Measurements from ENCODE around the gene SLC25A41. TPM values are rescaled to one million over a fixed set of nuclear protein-coding genes. Genes with fewer than 3 reads are reported as not detected.
"Not testable (repeated sequence)": the region's sequence is repeated elsewhere in the genome, so short reads cannot be mapped to it uniquely, and the experiment has no call there.

Gene SLC25A41
- total RNA-seq, 1 donor from 2014 or later: not detected

DNA sequence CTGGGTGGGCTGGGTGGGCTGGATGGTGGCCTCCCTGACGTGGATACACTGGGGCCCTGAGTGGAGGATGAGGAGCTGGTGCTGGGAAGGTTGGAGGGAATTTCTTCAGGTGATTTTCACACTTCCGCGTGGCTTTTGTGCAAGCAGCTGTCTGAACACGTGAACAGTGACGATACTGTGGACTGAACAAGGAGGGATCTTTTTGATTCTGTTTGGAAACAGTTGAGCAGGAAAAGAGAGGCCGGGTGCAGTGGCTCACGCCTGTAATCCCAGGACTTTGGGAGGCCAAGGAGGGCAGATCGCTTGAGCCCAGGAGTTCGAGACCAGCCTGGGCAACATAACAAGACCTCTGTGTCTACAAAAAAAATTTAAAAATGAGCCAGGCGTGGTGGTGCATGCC lies 31.5 kb downstream of the SLC25A41 start:
- Histone ChIP-seq H3K36me3 (ENCODE audit: control insufficient read depth, insufficient read depth, low read length) (no peaks in the 10 kb centered on the region), H3K4me3 (ENCODE audit: low read depth, low read length) (no peak overlapping the region), H3K27me3 (ENCODE audit: control insufficient read depth, insufficient read depth, low read length) (no peaks in the 10 kb centered on the region)
- FAIRE-seq (no peak), DNase-seq (ENCODE audit: low read depth) (no peak)
- TF ChIP-seq, protein P1, sequence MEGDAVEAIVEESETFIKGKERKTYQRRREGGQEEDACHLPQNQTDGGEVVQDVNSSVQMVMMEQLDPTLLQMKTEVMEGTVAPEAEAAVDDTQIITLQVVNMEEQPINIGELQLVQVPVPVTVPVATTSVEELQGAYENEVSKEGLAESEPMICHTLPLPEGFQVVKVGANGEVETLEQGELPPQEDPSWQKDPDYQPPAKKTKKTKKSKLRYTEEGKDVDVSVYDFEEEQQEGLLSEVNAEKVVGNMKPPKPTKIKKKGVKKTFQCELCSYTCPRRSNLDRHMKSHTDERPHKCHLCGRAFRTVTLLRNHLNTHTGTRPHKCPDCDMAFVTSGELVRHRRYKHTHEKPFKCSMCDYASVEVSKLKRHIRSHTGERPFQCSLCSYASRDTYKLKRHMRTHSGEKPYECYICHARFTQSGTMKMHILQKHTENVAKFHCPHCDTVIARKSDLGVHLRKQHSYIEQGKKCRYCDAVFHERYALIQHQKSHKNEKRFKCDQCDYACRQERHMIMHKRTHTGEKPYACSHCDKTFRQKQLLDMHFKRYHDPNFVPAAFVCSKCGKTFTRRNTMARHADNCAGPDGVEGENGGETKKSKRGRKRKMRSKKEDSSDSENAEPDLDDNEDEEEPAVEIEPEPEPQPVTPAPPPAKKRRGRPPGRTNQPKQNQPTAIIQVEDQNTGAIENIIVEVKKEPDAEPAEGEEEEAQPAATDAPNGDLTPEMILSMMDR (IDR thresholded peaks at IDR 0.05; ENCODE audit: insufficient read depth, low read length, severe bottlenecking): no peak

DNA sequence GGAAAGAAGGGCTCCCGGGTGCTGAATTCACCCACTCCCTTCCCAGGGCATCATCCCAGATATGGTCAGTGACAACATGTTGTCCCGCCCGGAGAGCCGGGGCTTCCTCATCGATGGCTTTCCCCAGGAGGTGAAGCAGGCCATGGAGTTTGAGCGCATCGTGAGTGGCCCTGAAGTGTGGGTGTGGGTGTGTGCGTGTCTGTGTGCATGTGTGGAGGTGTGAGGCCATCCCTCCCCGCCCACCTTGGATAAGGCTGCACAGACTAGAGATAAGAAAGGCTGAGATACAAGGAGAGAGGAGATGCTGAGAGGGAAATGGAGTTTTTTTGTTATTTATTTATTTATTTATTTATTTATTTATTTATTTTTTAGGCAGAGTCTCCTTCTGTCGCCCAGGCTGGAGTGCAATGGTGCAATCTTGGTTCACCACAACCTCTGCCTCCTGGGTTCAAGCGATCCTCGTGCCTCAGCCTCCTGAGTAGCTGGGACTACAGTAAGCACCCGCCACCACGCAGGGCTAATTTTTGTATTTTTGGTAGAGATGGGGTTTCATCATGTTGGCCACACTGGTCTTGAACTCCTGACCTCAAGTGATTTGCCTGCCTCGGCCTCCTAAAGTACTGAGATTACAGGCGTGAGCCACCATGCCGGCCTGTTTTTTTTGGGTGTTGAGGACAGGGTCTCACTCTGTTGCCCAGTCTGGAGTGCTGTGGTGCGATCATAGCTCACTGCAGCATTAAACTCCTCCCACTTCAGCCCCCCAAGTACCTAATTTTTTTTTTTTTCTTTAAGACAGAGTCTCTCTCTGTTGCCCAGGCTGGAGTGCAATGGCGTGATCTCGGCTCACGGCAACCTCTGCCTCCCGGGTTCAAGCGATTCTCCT lies 33.3 kb downstream of the SLC25A41 start:
- not testable (repeated sequence) for H3K27me3 ChIP-seq (ENCODE audit: control insufficient read depth, insufficient read depth, low read length); FAIRE-seq; DNase-seq (ENCODE audit: low read depth); H3K4me3 ChIP-seq (ENCODE audit: low read depth, low read length); H3K36me3 ChIP-seq (ENCODE audit: control insufficient read depth, insufficient read depth, low read length)

DNA sequence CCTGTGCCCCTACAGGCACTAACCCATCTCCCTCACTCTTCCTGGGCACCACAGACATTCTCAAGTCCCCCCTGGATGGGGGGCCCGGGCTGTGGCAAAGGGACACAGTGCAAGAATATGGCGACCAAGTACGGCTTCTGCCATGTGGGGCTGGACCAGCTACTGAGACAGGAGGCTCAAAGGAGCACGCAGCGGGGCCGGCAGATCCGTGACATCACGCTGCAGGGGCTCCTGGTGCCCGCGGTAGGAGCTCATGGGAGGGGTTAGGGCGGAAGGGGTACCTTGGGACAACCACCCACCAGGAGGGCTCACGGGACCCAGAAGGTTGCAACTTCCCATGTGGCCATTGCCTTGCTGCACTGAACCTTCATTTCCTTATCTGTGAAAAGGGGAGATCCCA lies 37.3 kb downstream of the SLC25A41 start:
- DNase-seq (ENCODE audit: low read depth) (no peak), FAIRE-seq (no peak)
- H3K27me3 ChIP-seq (ENCODE audit: control insufficient read depth, insufficient read depth, low read length): no peaks in the 10 kb centered on the region
- TF ChIP-seq, protein P1 (IDR thresholded peaks at IDR 0.05; ENCODE audit: insufficient read depth, low read length, severe bottlenecking): no peak
- H3K36me3 ChIP-seq (ENCODE audit: control insufficient read depth, insufficient read depth, low read length): peaks cover 2% of the 10 kb centered on the region
- H3K4me3 ChIP-seq (ENCODE audit: low read depth, low read length): no peak overlapping the region

DNA sequence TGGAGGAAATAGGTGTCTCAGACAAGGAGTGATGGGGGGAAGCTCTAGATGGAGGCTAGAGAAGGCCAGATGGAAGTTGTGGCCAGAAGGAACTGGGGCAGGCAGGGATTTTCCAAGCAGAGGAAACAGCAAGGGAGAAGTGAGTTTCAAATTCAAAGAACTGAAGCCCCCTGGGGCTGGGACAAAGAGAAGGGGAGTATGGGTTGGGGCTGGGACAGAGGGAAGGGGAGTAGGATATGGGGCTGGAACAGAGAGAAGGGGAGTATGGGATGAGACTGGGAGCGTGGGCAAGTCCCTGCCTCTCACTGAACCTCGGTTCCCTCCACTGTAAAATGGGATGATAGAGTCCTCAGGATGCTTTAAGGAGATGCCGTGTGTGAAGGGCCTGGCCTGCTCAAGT lies 38.7 kb downstream of the SLC25A41 start:
- TF ChIP-seq, protein P1 (IDR thresholded peaks at IDR 0.05; ENCODE audit: insufficient read depth, low read length, severe bottlenecking): no peak
- Histone ChIP-seq H3K36me3 (ENCODE audit: control insufficient read depth, insufficient read depth, low read length) (peaks cover 4% of the 10 kb centered on the region), H3K4me3 (ENCODE audit: low read depth, low read length) (no peak overlapping the region), H3K27me3 (ENCODE audit: control insufficient read depth, insufficient read depth, low read length) (no peaks in the 10 kb centered on the region)
- FAIRE-seq: no peak
- DNase-seq (ENCODE audit: low read depth): no peak

DNA sequence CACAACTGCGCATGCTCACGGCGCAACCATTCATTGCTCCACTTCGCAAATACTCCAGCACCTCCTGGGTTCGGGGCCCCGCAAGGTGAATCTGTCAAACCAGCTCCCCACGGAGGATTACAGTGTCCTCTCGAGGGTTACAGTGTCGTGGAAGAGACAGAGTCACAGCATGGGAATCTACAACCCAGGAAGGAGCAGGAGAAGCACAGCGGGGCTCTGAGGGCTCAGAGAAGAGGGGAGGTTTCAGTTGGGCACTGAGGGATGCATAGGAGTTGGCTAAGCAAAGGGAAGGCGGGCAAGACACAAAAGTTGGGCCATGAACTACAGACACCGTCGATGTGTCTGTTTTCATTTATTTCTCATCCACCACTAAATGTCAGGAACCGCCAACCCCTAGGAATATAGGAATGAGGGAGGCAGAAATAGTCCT lies 39.6 kb downstream of the SLC25A41 start:
- Histone ChIP-seq H3K27me3 (ENCODE audit: control insufficient read depth, insufficient read depth, low read length) (no peaks in the 10 kb centered on the region), H3K36me3 (ENCODE audit: control insufficient read depth, insufficient read depth, low read length) (peaks cover 8% of the 10 kb centered on the region), H3K4me3 (ENCODE audit: low read depth, low read length) (peak overlapping the region; percentile 74)
- DNase-seq (ENCODE audit: low read depth) (no peak), FAIRE-seq (no peak)
- TF ChIP-seq, protein P1 (IDR thresholded peaks at IDR 0.05; ENCODE audit: insufficient read depth, low read length, severe bottlenecking): no peak

- DNase-seq (ENCODE audit: low read depth): peak; percentile 77
- no peak for FAIRE-seq
- TF ChIP-seq, protein P1 (IDR thresholded peaks at IDR 0.05; ENCODE audit: insufficient read depth, low read length, severe bottlenecking): peak; percentile 42
- no peaks in the 10 kb centered on the region for H3K27me3 ChIP-seq (ENCODE audit: control insufficient read depth, insufficient read depth, low read length)
- H3K4me3 ChIP-seq (ENCODE audit: low read depth, low read length): peak within 1 kb of the TSS; percentile 74
- peaks cover 13% of the 10 kb centered on the region for H3K36me3 ChIP-seq (ENCODE audit: control insufficient read depth, insufficient read depth, low read length)
Observed at GRCh38 chr19:6393074-6393982, 40.2 kb downstream of the SLC25A41 start, which contains the start of gene GTF2F1. Gene GTF2F1, minus strand, starts transcription at chr19:6393164. Its CDS starts 169 bp downstream, at chr19:6392995.

All from bronchial epithelial cell (primary cell).